ENCODE results near the gene SPG11. TPM values are rescaled to one million over a fixed set of nuclear protein-coding genes. Genes with fewer than 3 reads are reported as not detected.

Gene SPG11
- total and polyA plus RNA-seq, 9 of the 15 experiments (the other 6 are each of a cell fraction or from before 2014, with no cell fraction given): 23.3 to 71.2 (median 45.6) TPM

DNA sequence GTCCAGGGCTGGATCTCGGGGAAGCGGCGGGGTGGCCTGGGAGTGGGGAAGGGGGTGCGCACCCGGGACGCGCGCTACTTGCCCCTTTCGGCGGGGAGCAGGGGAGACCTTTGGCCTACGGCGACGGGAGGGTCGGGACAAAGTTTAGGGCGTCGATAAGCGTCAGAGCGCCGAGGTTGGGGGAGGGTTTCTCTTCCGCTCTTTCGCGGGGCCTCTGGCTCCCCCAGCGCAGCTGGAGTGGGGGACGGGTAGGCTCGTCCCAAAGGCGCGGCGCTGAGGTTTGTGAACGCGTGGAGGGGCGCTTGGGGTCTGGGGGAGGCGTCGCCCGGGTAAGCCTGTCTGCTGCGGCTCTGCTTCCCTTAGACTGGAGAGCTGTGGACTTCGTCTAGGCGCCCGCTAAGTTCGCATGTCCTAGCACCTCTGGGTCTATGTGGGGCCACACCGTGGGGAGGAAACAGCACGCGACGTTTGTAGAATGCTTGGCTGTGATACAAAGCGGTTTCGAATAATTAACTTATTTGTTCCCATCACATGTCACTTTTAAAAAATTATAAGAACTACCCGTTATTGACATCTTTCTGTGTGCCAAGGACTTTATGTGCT is 48.4 kb upstream of the SPG11 start (continued):
- no peak for TF ChIP-seq HNRNPUL1 (IDR thresholded peaks at IDR 0.05; ENCODE audit: low read length)
- TF ChIP-seq ZNF518B (CRISPR knock-in tag; IDR thresholded peaks at IDR 0.05): no peak
- no peak for TF ChIP-seq ZNF318 (IDR thresholded peaks at IDR 0.05; ENCODE audit: borderline replicate concordance in 1 of 2, low read depth in 1 of 2)
- TF ChIP-seq, protein P1, sequence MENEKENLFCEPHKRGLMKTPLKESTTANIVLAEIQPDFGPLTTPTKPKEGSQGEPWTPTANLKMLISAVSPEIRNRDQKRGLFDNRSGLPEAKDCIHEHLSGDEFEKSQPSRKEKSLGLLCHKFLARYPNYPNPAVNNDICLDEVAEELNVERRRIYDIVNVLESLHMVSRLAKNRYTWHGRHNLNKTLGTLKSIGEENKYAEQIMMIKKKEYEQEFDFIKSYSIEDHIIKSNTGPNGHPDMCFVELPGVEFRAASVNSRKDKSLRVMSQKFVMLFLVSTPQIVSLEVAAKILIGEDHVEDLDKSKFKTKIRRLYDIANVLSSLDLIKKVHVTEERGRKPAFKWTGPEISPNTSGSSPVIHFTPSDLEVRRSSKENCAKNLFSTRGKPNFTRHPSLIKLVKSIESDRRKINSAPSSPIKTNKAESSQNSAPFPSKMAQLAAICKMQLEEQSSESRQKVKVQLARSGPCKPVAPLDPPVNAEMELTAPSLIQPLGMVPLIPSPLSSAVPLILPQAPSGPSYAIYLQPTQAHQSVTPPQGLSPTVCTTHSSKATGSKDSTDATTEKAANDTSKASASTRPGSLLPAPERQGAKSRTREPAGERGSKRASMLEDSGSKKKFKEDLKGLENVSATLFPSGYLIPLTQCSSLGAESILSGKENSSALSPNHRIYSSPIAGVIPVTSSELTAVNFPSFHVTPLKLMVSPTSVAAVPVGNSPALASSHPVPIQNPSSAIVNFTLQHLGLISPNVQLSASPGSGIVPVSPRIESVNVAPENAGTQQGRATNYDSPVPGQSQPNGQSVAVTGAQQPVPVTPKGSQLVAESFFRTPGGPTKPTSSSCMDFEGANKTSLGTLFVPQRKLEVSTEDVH (IDR thresholded peaks at IDR 0.05; ENCODE audit: low read depth, partially characterized antibody): no peak
- TF ChIP-seq ZNF717 (CRISPR knock-in tag; IDR thresholded peaks at IDR 0.05): no peak
- TF ChIP-seq, protein P2, sequence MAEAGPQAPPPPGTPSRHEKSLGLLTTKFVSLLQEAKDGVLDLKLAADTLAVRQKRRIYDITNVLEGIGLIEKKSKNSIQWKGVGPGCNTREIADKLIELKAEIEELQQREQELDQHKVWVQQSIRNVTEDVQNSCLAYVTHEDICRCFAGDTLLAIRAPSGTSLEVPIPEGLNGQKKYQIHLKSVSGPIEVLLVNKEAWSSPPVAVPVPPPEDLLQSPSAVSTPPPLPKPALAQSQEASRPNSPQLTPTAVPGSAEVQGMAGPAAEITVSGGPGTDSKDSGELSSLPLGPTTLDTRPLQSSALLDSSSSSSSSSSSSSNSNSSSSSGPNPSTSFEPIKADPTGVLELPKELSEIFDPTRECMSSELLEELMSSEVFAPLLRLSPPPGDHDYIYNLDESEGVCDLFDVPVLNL (CRISPR knock-in tag; IDR thresholded peaks at IDR 0.05; ENCODE audit: low read depth): no peak
- no peak for TF ChIP-seq ZNF384 (IDR thresholded peaks at IDR 0.05; ENCODE audit: low read depth, low read length)
- no peak for TF ChIP-seq HNRNPH1 (optimal IDR thresholded peaks at IDR 0.05; ENCODE audit: low read depth, low read length)
- TF ChIP-seq ZNF79 (CRISPR knock-in tag; IDR thresholded peaks at IDR 0.05; ENCODE audit: low read depth): no peak
- TF ChIP-seq MAFK (IDR thresholded peaks at IDR 0.05; ENCODE audit: low read length): no peak

Data from K562 (cell line).